H1 (cell line): Measurements from ENCODE around the gene CTAGE1. TPM values are rescaled to one million over a fixed set of nuclear protein-coding genes. Genes with fewer than 3 reads are reported as not detected.

Source experiments
- BACH1 ChIP-seq: IDR thresholded peaks from 2 replicates; pipeline ENCODE4 v1.6.1; 2012; ENCODE audit warnings: low read length, improper control_type of control experiment
- KDM1A ChIP-seq: fragments of 200-600, 300-600 bp; sonication (generic); IDR thresholded peaks from 2 replicates; pipeline ENCODE4 v1.7.1; 2016; ENCODE audit warnings: mild to moderate bottlenecking, low read length, borderline replicate concordance
- KDM4A ChIP-seq: IDR thresholded peaks from one replicate; pipeline ENCODE4 v1.7.1; 2012; ENCODE audit warnings: low read depth, mild to moderate bottlenecking, moderate library complexity, low read length, inconsistent platforms; ENCODE audit not compliant: severe bottlenecking
- MAFK ChIP-seq: IDR thresholded peaks from 2 replicates; pipeline ENCODE4 v1.6.1; 2012; ENCODE audit warnings: low read depth, mild to moderate bottlenecking, improper control_type of control experiment, low read length
- POLR2A ChIP-seq, 2 experiments: IDR thresholded peaks; 1 replicate in 1 of 2; 2 replicates in 1 of 2; pipeline ENCODE4 v1.6.1; 2011; ENCODE audit warnings: low read depth in 2 of 2, low read length in 2 of 2, mild to moderate bottlenecking in 2 of 2; ENCODE audit errors: control extremely low read depth in 1 of 2
- POLR2AphosphoS5 ChIP-seq: IDR thresholded peaks from 2 replicates; pipeline ENCODE4 v1.6.1; 2011; ENCODE audit warnings: low read depth, low read length
- SAP30 ChIP-seq: fragments of 300-600 bp; sonication (generic); IDR thresholded peaks from 2 replicates; pipeline ENCODE4 v1.7.1; 2012; ENCODE audit warnings: low read length, moderate library complexity, mild to moderate bottlenecking, inconsistent platforms; ENCODE audit not compliant: insufficient read depth, insufficient replicate concordance
- SP2 ChIP-seq: IDR thresholded peaks from 2 replicates; pipeline ENCODE4 v1.6.1; 2012; ENCODE audit warnings: mild to moderate bottlenecking, low read length, inconsistent platforms
- polyA plus RNA-seq, 7 experiments: library from polyadenylated mRNA; depleted of rRNA in 3 of 7; stranded (reverse) in 5 of 7; unstranded in 2 of 7; fragments of >200 nt in 5 of 7; fragments of 200-250 nt in 2 of 7; gene quantifications; 1 replicate in 5 of 7; 2 replicates in 1 of 7; 4 replicates in 1 of 7; pipeline versions ENCODE4 v1.2.1 to v1.2.3, GENCODE V29; 2011 to 2013; ENCODE audit warnings: missing spikeins in 2 of 7, mixed read lengths in 2 of 7
- total RNA-seq: library from RNA; stranded (reverse); fragmentation: NEBNext Ultra II Directional; extraction: Animal tissue kit (Norgen Biotek cat#: 25700); gene quantifications from 2 replicates; pipeline ENCODE4 v1.2.1, GENCODE V29; 2021

The CTAGE1 gene
- total and polyA plus RNA-seq, 2 of the 8 experiments (the other 6 are each of a cell fraction or from before 2014, with no cell fraction given) = not detected

GRCh38 chr18:22387364-22387763, 30.4 kb downstream of the CTAGE1 start (continued):
- TF ChIP-seq MAFK (no peak), KDM4A (no peak), POLR2A (IDR thresholded peaks at IDR 0.05; ENCODE audit: control extremely low read depth in 1 of 2, low read depth in 2 of 2, low read length in 2 of 2) (no peak), BACH1 (no peak), KDM1A (no peak), SP2 (no peak), SAP30 (no peak), POLR2AphosphoS5 (no peak)
